ENCODE data around the gene DOCK8.

The DOCK8 gene

DNA sequence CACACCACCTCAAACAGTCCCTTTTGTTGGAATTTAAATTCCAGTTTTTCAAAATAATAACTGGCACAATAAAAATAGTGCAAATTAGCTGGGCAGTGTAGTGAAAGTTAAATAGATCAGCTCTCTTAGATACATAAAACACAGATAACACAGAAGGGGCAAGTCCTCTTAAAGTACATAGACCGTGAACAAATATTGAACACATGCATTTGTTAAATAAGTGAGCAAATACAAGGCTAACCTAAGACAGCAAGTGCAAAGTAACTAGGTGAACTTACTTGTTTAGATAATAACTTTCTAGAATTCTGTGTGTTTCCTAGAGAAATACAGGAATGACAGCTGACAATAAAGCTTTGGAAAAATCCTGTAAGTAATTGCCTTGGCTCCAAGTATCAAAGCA, 280.1 kb downstream of the DOCK8 start:
- TF ChIP-seq, protein P1, sequence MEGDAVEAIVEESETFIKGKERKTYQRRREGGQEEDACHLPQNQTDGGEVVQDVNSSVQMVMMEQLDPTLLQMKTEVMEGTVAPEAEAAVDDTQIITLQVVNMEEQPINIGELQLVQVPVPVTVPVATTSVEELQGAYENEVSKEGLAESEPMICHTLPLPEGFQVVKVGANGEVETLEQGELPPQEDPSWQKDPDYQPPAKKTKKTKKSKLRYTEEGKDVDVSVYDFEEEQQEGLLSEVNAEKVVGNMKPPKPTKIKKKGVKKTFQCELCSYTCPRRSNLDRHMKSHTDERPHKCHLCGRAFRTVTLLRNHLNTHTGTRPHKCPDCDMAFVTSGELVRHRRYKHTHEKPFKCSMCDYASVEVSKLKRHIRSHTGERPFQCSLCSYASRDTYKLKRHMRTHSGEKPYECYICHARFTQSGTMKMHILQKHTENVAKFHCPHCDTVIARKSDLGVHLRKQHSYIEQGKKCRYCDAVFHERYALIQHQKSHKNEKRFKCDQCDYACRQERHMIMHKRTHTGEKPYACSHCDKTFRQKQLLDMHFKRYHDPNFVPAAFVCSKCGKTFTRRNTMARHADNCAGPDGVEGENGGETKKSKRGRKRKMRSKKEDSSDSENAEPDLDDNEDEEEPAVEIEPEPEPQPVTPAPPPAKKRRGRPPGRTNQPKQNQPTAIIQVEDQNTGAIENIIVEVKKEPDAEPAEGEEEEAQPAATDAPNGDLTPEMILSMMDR (conservative IDR thresholded peaks at IDR 0.05) = no peak
- no peak for TF ChIP-seq ZFX (IDR thresholded peaks at IDR 0.05)

DNA sequence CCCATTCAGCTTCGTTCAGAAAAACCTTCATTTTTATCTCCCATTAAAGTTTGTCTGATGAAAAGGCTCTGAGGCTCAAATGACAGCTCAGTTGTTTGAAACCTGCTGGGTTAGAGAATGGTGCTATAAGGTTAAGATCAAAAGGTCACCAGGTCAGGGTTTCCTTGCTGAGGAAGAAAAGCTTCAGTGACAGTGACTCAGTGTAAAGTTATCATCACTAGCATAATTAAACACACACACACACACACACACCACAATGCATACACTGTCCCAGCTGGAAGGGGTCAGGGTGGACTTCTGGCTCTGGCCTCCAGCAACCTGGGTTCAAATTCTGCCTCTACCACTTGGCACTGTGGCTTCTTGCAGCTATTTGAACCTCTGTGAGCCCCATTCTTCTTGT, 281.1 kb downstream of the DOCK8 start:
- TF ChIP-seq, protein P1 (conservative IDR thresholded peaks at IDR 0.05) = no peak
- no peak for TF ChIP-seq ZFX (IDR thresholded peaks at IDR 0.05)
- H3K27ac ChIP-seq = peak overlapping the region; percentile 42; the same call in 1 of the 2 replicates

More for the DNA sequence above, 280.1 kb downstream of the DOCK8 start:
- peak overlapping the region; percentile 55; the same call in 1 of the 2 replicates for H3K27ac ChIP-seq

DNA sequence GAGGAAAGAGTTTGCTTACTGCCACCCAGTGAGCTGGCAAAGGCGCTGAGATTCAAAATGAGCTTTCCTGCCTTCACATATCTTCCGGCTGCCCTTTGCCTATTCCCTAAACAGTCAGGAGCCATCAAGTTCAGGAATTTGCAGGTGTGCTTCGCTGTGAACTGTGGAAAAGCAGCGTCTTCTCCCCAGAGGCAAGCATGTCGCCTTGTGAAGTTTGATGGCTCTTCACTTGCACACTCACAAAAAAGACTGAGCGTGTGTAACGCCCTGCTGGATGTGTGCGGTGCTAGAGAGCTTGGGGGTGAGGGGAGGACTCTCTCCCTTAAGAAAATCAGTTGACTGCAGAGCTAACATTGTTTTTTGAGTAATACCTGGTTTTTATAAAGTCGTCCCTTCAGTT, 288.7 kb downstream of the DOCK8 start:
- TF ChIP-seq, protein P1 (conservative IDR thresholded peaks at IDR 0.05) = no peak
- no peak for TF ChIP-seq ZFX (IDR thresholded peaks at IDR 0.05)
- H3K27ac ChIP-seq = no peak overlapping the region

DNA sequence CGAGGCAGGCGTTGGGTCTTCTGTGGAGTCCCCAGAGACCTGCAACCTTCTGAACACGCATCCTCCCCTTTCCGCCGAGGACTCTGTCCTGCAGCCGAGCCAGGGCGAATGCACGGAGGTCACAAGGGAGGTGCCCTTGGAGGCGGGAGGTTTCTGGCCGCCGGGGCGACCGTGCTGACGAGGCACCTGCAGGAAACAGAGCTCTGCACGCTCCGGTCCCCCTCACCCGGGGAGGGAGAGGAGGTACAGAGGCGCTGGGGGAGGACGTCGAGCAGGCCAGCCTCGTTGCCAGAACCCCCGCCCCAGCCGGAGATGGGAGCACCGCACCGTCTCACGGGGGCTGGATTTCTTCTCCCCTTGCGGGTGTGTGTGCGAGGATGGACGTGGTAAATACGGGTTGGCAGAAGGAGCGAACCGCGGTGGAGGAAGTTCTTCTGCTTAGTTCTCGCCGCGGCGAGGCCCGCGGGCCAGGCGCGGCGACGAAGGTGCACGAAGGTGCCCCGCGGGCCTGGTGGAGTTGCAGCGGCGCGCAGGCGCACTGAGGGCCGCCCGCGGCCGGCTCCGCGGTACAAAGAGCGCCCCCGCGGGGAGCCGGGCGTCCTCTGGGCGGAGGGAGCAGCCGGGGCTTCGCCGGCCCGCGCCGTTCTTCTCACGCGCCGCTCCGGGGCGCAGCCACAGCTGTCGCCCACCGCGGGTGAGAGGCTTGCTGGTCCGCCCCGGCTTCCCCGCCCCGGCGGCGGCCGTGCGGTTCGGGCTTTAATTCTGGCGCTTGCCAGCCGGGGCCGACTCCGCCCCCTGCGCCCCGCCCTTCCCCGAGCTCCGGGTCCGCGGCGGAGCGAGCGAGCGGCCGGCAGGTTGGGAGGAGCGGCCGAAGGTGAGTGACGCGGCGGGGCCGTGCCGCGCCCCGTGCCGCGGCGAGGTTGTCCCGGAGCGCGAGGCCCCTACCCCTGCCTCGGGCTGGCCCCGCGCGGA, 289.5 kb downstream of the DOCK8 start, which contains the start of gene KANK1:
Gene KANK1 (plus strand): TSS at position 815 of the 972 bp plus-strand sequence.
- peak within 1 kb of the TSS; percentile 53 for H3K27ac ChIP-seq
- TF ChIP-seq, protein P1 (conservative IDR thresholded peaks at IDR 0.05) = peak; percentile 66
- no peak for TF ChIP-seq ZFX (IDR thresholded peaks at IDR 0.05)

DNA sequence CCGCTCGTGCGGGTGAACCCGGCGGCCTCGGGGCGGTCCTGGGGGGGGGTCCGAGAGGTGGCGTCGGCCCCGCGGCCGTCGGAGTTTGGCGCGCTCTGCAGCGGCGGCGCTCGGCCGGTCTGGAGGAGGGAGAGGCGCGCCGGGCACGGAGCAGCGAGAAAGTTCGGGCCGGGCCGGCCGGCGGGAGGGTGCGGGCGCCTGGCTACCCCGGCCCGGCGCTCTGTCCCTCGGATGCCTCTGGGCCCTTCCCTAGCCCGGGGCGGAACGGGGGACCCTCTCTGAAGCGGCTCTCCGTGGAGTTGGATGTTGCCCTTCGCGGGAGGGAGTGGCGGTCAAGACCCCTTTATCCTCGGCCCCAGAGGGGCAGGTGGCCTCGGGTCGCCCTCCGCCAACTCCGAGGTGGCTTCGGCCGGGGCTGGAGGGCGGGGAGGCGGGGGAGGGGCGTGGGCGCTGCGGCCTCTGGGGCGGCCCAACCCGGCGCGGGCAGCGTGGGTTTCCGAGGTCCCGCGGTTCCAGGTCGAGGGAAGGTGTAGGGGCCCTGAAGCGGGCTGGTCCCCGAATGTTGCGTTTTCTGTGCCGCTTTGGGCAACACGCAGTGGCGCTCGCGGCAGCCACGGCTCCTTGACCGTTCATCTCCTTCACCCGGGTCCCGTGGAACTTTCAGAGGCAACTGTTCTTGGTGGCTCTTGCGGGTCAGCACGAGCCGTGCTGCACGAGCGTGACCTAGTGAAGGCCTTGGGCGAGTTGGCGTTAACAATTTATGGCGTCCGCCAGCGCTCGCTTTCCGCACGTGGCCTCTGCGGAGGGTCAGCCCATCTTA, 290.5 kb downstream of the DOCK8 start:
- peak overlapping the region; percentile 53 for H3K27ac ChIP-seq
- TF ChIP-seq, protein P1 (conservative IDR thresholded peaks at IDR 0.05) = no peak
- peak; percentile 53 for TF ChIP-seq ZFX (IDR thresholded peaks at IDR 0.05)

DNA sequence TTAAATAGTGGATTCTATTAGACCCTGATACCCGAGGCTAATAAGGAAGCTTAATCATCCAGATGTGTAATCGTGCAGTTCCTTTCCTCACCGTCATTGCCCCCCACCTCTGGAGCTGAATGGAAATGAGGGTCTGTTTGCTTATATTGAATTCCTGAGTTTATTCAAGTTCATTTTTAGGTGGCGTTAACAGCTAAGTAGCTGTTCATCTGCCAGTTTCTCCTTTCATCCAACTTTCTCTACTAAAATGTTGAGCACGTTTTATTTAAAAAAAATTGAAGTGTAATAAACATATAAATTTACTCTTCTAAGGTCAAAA, 291.0 kb downstream of the DOCK8 start:
- H3K27ac ChIP-seq = no peak overlapping the region
- no peak for TF ChIP-seq ZFX (IDR thresholded peaks at IDR 0.05)
- TF ChIP-seq, protein P1 (conservative IDR thresholded peaks at IDR 0.05) = no peak

All from C4-2B (cell line).